Epithelial cell of esophagus (primary cell): ENCODE measurements around the gene KRT16.

ENCODE experiments used
- DNase-seq: peaks from one replicate; pipeline ENCODE4 v3.0.0; 2010; ENCODE audit warnings: low read depth
- H3K4me3 ChIP-seq: 2 replicates; pipeline ENCODE4 v1.5.1; 2011; ENCODE audit warnings: mild to moderate bottlenecking, low read length, control low read depth
- CTCF ChIP-seq: IDR thresholded peaks from 2 replicates; pipeline ENCODE4 v1.5.1; 2011; ENCODE audit warnings: low read depth, mild to moderate bottlenecking, low read length, control low read depth, inconsistent platforms; ENCODE audit not compliant: insufficient read depth; ENCODE audit errors: missing control alignments

Gene KRT16

GRCh38 chr17:41651625-41652460, 39.3 kb upstream of the KRT16 start:
- H3K4me3 ChIP-seq, result no peak overlapping the region
- peak; percentile 97 for DNase-seq
- no peak for TF ChIP-seq CTCF

- no peak for TF ChIP-seq CTCF
- DNase-seq, result no peak
- H3K4me3 ChIP-seq, result no peak overlapping the region
Measured at GRCh38 chr17:41650794-41651624, 38.4 kb upstream of the KRT16 start.

- no peak for TF ChIP-seq CTCF
- DNase-seq, result no peak
- H3K4me3 ChIP-seq, result no peak overlapping the region
Measured at GRCh38 chr17:41649923-41650519, 37.5 kb upstream of the KRT16 start.

- peak; percentile 92 for TF ChIP-seq CTCF
- peak; percentile 89 for DNase-seq
- no peak overlapping the region for H3K4me3 ChIP-seq
Measured at GRCh38 chr17:41648411-41649195, 36.0 kb upstream of the KRT16 start.

GRCh38 chr17:41647940-41648410, 35.4 kb upstream of the KRT16 start:
- DNase-seq, result peak; percentile 77
- no peak overlapping the region for H3K4me3 ChIP-seq
- peak; percentile 88 for TF ChIP-seq CTCF
